ENCODE data around the gene SETD1B.

DNA sequence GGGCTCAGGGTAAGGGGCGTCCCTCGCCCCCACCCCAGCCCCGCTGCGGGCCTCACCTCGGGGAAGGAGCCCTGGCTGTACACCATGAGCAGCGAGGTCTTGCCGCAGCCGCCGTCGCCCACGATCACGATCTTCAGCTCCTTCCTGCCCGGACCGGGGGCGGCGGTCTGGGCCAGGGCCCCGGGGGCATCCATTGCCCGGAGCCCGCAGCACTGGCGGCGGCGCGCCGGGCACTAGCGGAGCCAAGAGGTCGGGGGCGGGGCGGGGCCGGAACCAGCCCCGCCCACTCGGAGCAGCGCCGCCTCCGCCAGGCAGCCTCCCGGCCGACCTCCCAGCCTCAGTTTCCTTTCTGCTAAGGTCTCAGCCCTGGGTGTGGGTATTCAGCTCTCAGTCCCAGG lies 10.4 kb upstream of the SETD1B start, which contains the start of gene RHOF:
- TF ChIP-seq, protein P1, sequence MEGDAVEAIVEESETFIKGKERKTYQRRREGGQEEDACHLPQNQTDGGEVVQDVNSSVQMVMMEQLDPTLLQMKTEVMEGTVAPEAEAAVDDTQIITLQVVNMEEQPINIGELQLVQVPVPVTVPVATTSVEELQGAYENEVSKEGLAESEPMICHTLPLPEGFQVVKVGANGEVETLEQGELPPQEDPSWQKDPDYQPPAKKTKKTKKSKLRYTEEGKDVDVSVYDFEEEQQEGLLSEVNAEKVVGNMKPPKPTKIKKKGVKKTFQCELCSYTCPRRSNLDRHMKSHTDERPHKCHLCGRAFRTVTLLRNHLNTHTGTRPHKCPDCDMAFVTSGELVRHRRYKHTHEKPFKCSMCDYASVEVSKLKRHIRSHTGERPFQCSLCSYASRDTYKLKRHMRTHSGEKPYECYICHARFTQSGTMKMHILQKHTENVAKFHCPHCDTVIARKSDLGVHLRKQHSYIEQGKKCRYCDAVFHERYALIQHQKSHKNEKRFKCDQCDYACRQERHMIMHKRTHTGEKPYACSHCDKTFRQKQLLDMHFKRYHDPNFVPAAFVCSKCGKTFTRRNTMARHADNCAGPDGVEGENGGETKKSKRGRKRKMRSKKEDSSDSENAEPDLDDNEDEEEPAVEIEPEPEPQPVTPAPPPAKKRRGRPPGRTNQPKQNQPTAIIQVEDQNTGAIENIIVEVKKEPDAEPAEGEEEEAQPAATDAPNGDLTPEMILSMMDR (IDR thresholded peaks at IDR 0.05), result no peak
- TF ChIP-seq ZFX (IDR thresholded peaks at IDR 0.05; ENCODE audit: borderline replicate concordance), result no peak
